K562 (cell line): ENCODE measurements around the gene TPI1. TPM values are rescaled to one million over a fixed set of nuclear protein-coding genes. Genes with fewer than 3 reads are reported as not detected.

Experiments
- CBX2 ChIP-seq: fragments of 200-600 bp; sonication (generic); IDR thresholded peaks from one replicate; pipeline ENCODE4 v1.6.1; 2012; ENCODE audit warnings: mild to moderate bottlenecking, low read length, inconsistent platforms; ENCODE audit not compliant: insufficient read depth, poor library complexity, severe bottlenecking
- CCNT2 ChIP-seq: IDR thresholded peaks from 2 replicates; pipeline ENCODE4 v1.6.1; 2011; ENCODE audit warnings: borderline replicate concordance, low read depth, mild to moderate bottlenecking, moderate library complexity, mixed read lengths, low read length; ENCODE audit not compliant: insufficient read length; ENCODE audit errors: extremely low read depth
- ELF2 ChIP-seq: fragments of 250-450 bp; sonication (Bioruptor Pico); IDR thresholded peaks from 2 replicates; pipeline ENCODE4 v1.5.0; 2021; ENCODE audit warnings: mild to moderate bottlenecking
- HDAC3 ChIP-seq: fragments of 450-650 bp; IDR thresholded peaks from 2 replicates; pipeline ENCODE4 v1.6.1; 2018; ENCODE audit warnings: borderline replicate concordance, mild to moderate bottlenecking, moderate library complexity; ENCODE audit not compliant: partially characterized antibody
- HDAC6 ChIP-seq: IDR thresholded peaks from 2 replicates; pipeline ENCODE4 v1.6.1; 2012; ENCODE audit warnings: low read depth, mild to moderate bottlenecking, control low read depth, inconsistent platforms, low read length, moderate library complexity
- L3MBTL2 ChIP-seq: fragments of 450-650 bp; IDR thresholded peaks from 2 replicates; pipeline ENCODE4 v1.6.1; 2016; ENCODE audit warnings: mild to moderate bottlenecking, moderate library complexity
- MAFK ChIP-seq: IDR thresholded peaks from 2 replicates; pipeline ENCODE4 v1.6.1; 2011; ENCODE audit warnings: low read length, improper control_type of control experiment
- NR4A1 ChIP-seq, 2 experiments: fragments of 250-450 bp in 1 of 2; fragments of 450-650 bp in 1 of 2; sonication (Bioruptor Pico) in 1 of 2; IDR thresholded peaks; 2 replicates each; pipeline versions ENCODE4 v1.4.0 to v1.6.1; 2016 to 2020; ENCODE audit warnings: mild to moderate bottlenecking in 2 of 2, missing compliant biosample characterization in 1 of 2, missing genetic modification characterization in 1 of 2, moderate library complexity in 1 of 2
- RFX5 ChIP-seq: IDR thresholded peaks from 2 replicates; pipeline ENCODE4 v1.6.1; 2011; ENCODE audit warnings: low read depth, mild to moderate bottlenecking, improper control_type of control experiment, low read length
- TAF7 ChIP-seq: fragments of 450-650 bp; IDR thresholded peaks from 2 replicates; pipeline ENCODE4 v1.6.1; 2016; ENCODE audit warnings: missing genetic modification characterization, missing compliant biosample characterization
- YBX1 ChIP-seq: fragments of 450-650 bp; IDR thresholded peaks from 2 replicates; pipeline ENCODE4 v1.7.1; 2016; ENCODE audit warnings: mild to moderate bottlenecking
- YY1 ChIP-seq, 3 experiments: IDR thresholded peaks; 2 replicates each; pipeline ENCODE4 v1.6.1; 2011; ENCODE audit warnings: low read length in 2 of 3, mild to moderate bottlenecking in 2 of 3, moderate library complexity in 2 of 3, borderline replicate concordance in 1 of 3, control low read depth in 1 of 3, low read depth in 1 of 3; ENCODE audit not compliant: insufficient read depth in 3 of 3, insufficient replicate concordance in 2 of 3, control insufficient read depth in 1 of 3, insufficient read length in 1 of 3; ENCODE audit errors: extremely low read depth in 1 of 3
- ZNF175 ChIP-seq: fragments of 200-800 bp; sonication (Bioruptor generic); IDR thresholded peaks from 2 replicates; pipeline ENCODE4 v1.6.1; 2016; ENCODE audit warnings: low read depth, mild to moderate bottlenecking, missing genetic modification characterization, missing compliant biosample characterization
- ZNF354B ChIP-seq: fragments of 250-450 bp; sonication (Bioruptor Pico); IDR thresholded peaks from 2 replicates; pipeline ENCODE4 v1.4.0; 2020
- polyA plus RNA-seq, 8 experiments: library from polyadenylated mRNA; depleted of rRNA in 4 of 8; stranded (reverse) in 5 of 8; unstranded in 3 of 8; fragments of >200 nt; fragmentation: Nextera tagmentation in 2 of 8; fragmentation: Illumina TruSeq in 1 of 8; extraction: Ambion mirVana in 2 of 8; extraction: Trizol in 1 of 8; gene quantifications; 2 replicates each; pipeline versions ENCODE4 v1.2.1 to v1.2.3, GENCODE V29; 2011 to 2014; ENCODE audit warnings: inconsistent platforms in 1 of 8, missing spikeins in 1 of 8
- total RNA-seq, 7 experiments: library from RNA; depleted of rRNA in 6 of 7; stranded (reverse); fragments of >200 nt in 6 of 7; fragmentation: Illumina TruSeq in 2 of 7; extraction: Trizol in 2 of 7; gene quantifications; 2 replicates each; pipeline versions ENCODE4 v1.2.1 to v1.2.3, GENCODE V29; 2011 to 2021; ENCODE audit warnings: low replicate concordance in 1 of 7
- TF ChIP-seq, protein P1 (sequence below), 3 experiments: fragments of 200-800 bp in 1 of 3; fragments of 250-450 bp in 1 of 3; fragments of 450-650 bp in 1 of 3; sonication (Bioruptor Pico) in 1 of 3; sonication (Bioruptor generic) in 1 of 3; formaldehyde crosslinking in 1 of 3; IDR thresholded peaks; 2 replicates each; pipeline versions ENCODE4 v1.6.1 to v1.8.0; 2016 to 2022; ENCODE audit warnings: mild to moderate bottlenecking in 2 of 3, missing genetic modification characterization in 2 of 3, missing compliant biosample characterization in 1 of 3, moderate library complexity in 1 of 3
- TF ChIP-seq, protein P2 (sequence below): fragments of 250-450 bp; sonication (Bioruptor Pico); IDR thresholded peaks from 2 replicates; pipeline ENCODE4 v1.8.0; 2021; ENCODE audit warnings: moderate library complexity, mild to moderate bottlenecking, inconsistent platforms
- TF ChIP-seq, protein P3 (sequence below), 2 experiments: fragments of 450-650 bp; IDR thresholded peaks; 2 replicates each; pipeline ENCODE4 v1.6.1; 2016

Gene TPI1
- total and polyA plus RNA-seq, 9 of the 15 experiments (the other 6 are each of a cell fraction or from before 2014, with no cell fraction given): 662 to 4,971 (median 892) TPM

DNA sequence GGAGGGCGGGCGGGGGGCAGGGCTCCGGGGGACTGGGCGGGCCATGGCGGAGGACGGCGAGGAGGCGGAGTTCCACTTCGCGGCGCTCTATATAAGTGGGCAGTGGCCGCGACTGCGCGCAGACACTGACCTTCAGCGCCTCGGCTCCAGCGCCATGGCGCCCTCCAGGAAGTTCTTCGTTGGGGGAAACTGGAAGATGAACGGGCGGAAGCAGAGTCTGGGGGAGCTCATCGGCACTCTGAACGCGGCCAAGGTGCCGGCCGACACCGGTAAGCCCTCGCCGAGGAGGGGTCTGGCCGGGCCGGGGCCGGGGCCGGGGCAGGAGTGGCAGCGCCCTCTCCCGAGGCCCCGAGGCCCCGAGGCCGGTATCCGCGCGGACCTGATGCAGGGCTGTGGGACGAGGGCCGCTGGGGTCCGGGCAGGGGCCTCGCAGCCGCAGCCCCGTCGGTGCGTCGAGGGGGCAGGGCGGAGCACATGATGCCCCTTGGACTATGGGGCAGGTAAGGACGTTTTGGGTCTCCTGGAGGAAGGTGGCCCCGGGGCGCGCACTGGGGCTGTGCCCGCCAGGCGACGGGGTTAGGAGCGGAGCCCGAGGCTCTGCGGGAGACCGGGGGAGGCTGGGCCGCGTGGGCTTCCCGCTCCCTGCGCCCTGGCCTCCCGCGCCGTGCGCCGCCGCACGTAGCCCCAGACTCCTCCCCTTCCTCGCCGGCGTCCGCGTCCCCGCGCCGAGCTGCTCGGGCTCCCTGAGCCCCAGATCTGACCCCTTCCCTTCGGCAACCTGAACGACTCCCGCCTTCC is at the start of gene TPI1 (continued):
- TF ChIP-seq YY1 (IDR thresholded peaks at IDR 0.05; ENCODE audit: borderline replicate concordance in 1 of 3, control insufficient read depth in 1 of 3, extremely low read depth in 1 of 3, insufficient read depth in 3 of 3, insufficient read length in 1 of 3, insufficient replicate concordance in 2 of 3, low read depth in 1 of 3, low read length in 2 of 3) (peak; percentile 13 to 91 (median 78)), NR4A1 (CRISPR knock-in tag; IDR thresholded peaks at IDR 0.05) (peak; percentile 31; the same call in 1 of the 2 replicates), NR4A1 (tag; IDR thresholded peaks at IDR 0.05) (no peak), YBX1 (no peak), MAFK (no peak), HDAC3 (no peak), RFX5 (no peak), CBX2 (no peak), HDAC6 (no peak), ELF2 (0 out of 2 replicates have a peak, but pooled peaks have one; percentile 39), ZNF354B (no peak), TAF7 (tag) (peak; percentile 71; the same call in 1 of the 2 replicates), L3MBTL2 (peak; percentile 83), ZNF175 (CRISPR knock-in tag) (no peak), CCNT2 (peak; percentile 89)
- TF ChIP-seq, protein P1, sequence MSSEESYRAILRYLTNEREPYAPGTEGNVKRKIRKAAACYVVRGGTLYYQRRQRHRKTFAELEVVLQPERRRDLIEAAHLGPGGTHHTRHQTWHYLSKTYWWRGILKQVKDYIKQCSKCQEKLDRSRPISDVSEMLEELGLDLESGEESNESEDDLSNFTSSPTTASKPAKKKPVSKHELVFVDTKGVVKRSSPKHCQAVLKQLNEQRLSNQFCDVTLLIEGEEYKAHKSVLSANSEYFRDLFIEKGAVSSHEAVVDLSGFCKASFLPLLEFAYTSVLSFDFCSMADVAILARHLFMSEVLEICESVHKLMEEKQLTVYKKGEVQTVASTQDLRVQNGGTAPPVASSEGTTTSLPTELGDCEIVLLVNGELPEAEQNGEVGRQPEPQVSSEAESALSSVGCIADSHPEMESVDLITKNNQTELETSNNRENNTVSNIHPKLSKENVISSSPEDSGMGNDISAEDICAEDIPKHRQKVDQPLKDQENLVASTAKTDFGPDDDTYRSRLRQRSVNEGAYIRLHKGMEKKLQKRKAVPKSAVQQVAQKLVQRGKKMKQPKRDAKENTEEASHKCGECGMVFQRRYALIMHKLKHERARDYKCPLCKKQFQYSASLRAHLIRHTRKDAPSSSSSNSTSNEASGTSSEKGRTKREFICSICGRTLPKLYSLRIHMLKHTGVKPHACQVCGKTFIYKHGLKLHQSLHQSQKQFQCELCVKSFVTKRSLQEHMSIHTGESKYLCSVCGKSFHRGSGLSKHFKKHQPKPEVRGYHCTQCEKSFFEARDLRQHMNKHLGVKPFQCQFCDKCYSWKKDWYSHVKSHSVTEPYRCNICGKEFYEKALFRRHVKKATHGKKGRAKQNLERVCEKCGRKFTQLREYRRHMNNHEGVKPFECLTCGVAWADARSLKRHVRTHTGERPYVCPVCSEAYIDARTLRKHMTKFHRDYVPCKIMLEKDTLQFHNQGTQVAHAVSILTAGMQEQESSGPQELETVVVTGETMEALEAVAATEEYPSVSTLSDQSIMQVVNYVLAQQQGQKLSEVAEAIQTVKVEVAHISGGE (CRISPR knock-in tag; IDR thresholded peaks at IDR 0.05): 0 out of 6 replicates have a peak, but pooled peaks of 1 of the 3 experiments have one; percentile 29
- TF ChIP-seq, protein P2, sequence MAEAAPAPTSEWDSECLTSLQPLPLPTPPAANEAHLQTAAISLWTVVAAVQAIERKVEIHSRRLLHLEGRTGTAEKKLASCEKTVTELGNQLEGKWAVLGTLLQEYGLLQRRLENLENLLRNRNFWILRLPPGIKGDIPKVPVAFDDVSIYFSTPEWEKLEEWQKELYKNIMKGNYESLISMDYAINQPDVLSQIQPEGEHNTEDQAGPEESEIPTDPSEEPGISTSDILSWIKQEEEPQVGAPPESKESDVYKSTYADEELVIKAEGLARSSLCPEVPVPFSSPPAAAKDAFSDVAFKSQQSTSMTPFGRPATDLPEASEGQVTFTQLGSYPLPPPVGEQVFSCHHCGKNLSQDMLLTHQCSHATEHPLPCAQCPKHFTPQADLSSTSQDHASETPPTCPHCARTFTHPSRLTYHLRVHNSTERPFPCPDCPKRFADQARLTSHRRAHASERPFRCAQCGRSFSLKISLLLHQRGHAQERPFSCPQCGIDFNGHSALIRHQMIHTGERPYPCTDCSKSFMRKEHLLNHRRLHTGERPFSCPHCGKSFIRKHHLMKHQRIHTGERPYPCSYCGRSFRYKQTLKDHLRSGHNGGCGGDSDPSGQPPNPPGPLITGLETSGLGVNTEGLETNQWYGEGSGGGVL (CRISPR knock-in tag): no peak
- TF ChIP-seq, protein P3, sequence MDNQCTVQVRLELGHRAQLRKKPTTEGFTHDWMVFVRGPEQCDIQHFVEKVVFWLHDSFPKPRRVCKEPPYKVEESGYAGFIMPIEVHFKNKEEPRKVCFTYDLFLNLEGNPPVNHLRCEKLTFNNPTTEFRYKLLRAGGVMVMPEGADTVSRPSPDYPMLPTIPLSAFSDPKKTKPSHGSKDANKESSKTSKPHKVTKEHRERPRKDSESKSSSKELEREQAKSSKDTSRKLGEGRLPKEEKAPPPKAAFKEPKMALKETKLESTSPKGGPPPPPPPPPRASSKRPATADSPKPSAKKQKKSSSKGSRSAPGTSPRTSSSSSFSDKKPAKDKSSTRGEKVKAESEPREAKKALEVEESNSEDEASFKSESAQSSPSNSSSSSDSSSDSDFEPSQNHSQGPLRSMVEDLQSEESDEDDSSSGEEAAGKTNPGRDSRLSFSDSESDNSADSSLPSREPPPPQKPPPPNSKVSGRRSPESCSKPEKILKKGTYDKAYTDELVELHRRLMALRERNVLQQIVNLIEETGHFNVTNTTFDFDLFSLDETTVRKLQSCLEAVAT (IDR thresholded peaks at IDR 0.05): 0 out of 4 replicates have a peak, but pooled peaks of 1 of the 2 experiments have one; percentile 7
